Endometrial microvascular endothelial cells (primary cell): ENCODE results near the gene FKBP2. TPM values are rescaled to one million over a fixed set of nuclear protein-coding genes. Genes with fewer than 3 reads are reported as not detected.

Experiments used
- in situ Hi-C: cut with HindIII; loops from 2 replicates; pipeline ENCODE4 v1.10.0; 2017; ENCODE audit warnings: low sequenced_read_pairs, low pct_unique_long_range_greater_than_20kb; ENCODE audit errors: inconsistent ontology term
- total RNA-seq: library from RNA; depleted of rRNA; stranded (reverse); fragments of >200 nt; gene quantifications from one replicate; pipeline ENCODE4 v1.2.3, GENCODE V29; 2015; ENCODE audit errors: inconsistent ontology term

The FKBP2 gene
- 49.9 TPM for total RNA-seq

DNA sequence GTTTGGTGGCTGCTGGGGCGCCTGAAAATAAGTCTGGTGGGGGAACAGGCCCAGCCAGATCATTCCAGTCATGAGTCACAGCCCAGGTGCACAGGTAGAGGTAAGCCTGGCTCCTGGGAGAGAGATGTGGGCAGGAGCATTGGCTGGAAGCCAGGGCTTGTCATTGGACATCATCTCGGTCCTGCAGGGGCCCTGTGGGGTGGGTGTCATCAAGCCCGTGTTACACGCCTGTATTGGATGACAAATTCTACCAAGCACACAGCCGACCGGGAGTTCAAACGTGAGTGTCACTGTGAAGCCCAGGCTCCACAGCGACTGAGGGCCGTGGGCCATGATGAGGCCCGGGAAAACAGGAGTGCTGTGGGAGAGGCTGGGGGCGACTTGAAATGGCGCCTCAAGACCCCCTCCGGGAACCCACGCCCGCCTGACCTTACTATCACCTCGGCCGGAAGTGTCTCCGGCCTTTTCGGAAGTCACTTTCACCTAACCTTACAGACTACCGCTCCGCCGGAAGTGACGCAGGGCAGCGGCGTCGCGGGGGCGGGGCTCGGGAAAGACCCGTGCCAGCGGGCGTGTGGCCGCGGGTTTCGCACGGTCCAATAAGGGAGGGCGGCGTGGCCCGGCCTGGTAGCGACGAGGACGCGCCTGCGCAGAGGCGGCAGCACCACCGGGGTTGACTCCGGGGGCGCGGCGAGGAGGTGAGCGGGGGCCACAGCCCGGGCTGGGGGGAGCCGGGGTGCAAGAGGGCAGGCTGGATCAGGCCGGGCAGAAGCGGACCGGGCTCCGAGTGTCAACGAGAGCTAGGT lies at the start of gene FKBP2:
TSS of gene FKBP2 (plus strand) at position 661 of the 806 bp plus-strand sequence. CDS start 1,293 bp downstream, outside the sequence.
- in situ Hi-C loops: no loop called here

- in situ Hi-C loops: no loop called here
Measured at GRCh38 chr11:64192434-64192833, 48.5 kb upstream of the FKBP2 start.

- in situ Hi-C loops: no loop called here
Measured at GRCh38 chr11:64196626-64197025, 44.3 kb upstream of the FKBP2 start.

GRCh38 chr11:64198511-64198910 lies 42.4 kb upstream of the FKBP2 start:
- in situ Hi-C loops: no loop called here

DNA sequence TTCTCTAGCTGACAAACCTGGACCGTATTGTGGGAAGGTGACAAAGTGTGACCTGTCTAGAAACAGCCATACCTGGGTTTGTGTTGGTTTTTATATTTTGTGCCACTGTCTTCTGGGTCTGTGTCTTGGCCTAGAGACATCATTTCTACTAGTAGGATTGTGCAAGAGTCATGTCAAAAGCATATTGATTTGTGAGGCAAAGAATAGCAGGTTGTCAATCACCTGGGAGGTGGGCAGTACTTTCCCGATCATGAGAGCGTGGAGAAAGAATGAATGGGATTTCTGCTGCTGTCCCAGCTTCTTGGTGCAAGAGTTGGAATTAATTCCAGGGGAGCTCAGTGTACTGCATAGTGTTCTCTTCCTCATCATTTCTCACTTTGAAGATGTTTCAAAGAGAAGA lies 39.4 kb upstream of the FKBP2 start:
- in situ Hi-C loops: loop anchor here (10.0 kb wide), 1 partner anchor 197 kb away; no protein-coding TSS in a partner anchor

DNA sequence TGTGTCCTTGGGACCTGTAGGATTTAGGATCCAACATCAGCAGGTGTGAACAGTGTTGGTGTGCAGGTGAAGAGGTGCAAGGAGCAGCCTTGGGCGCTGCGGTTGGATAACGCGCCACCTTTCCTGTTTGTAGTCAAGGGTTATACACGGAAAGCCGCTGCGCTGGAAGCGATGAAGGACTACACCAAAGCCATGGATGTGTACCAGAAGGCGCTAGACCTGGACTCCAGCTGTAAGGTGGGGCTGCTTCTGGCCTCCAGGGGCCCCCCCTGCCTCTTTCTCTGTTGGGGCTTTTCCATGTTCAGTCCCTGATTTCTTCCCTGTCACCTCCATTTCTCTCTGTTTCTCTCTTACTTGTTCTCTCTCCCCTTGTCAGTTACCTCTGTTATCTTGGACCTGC lies 37.9 kb upstream of the FKBP2 start:
- in situ Hi-C loops: loop anchor here (10.0 kb wide), 1 partner anchor 198 kb away; no protein-coding TSS in a partner anchor

- in situ Hi-C loops: loop anchor here (10.0 kb wide), 1 partner anchor 199 kb away; no protein-coding TSS in a partner anchor
Measured at GRCh38 chr11:64203421-64204079, 37.3 kb upstream of the FKBP2 start.

DNA sequence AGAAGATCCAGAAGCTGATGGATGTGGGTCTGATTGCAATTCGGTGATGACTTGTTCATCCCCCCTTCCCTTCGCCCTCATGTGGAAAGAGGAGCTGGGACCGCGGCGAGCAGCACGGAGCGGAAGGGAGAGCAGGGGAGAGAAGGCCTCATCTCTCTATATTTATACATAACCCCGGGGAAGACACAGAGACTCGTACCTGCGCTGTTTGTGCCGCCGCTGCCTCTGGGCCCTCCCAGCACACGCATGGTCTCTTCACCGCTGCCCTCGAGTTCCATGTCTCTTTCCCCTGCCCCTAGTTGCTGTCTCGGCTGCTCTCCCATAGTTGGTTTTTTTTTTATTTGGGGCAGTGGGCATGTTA lies 36.8 kb upstream of the FKBP2 start:
- in situ Hi-C loops: loop anchor here (10.0 kb wide), 1 partner anchor 199 kb away; no protein-coding TSS in a partner anchor

GRCh38 chr11:64204464-64204989 lies 36.4 kb upstream of the FKBP2 start:
- in situ Hi-C loops: loop anchor here (10.0 kb wide), 1 partner anchor 200 kb away; no protein-coding TSS in a partner anchor

GRCh38 chr11:64206457-64207255 lies 34.2 kb upstream of the FKBP2 start, which contains the start of gene FERMT3:
FERMT3 (plus strand) TSS chr11:64206721; CDS start chr11:64207365, 644 bp downstream.
- in situ Hi-C loops: loop anchor here (10.0 kb wide), 1 partner anchor 202 kb away; no protein-coding TSS in a partner anchor

DNA sequence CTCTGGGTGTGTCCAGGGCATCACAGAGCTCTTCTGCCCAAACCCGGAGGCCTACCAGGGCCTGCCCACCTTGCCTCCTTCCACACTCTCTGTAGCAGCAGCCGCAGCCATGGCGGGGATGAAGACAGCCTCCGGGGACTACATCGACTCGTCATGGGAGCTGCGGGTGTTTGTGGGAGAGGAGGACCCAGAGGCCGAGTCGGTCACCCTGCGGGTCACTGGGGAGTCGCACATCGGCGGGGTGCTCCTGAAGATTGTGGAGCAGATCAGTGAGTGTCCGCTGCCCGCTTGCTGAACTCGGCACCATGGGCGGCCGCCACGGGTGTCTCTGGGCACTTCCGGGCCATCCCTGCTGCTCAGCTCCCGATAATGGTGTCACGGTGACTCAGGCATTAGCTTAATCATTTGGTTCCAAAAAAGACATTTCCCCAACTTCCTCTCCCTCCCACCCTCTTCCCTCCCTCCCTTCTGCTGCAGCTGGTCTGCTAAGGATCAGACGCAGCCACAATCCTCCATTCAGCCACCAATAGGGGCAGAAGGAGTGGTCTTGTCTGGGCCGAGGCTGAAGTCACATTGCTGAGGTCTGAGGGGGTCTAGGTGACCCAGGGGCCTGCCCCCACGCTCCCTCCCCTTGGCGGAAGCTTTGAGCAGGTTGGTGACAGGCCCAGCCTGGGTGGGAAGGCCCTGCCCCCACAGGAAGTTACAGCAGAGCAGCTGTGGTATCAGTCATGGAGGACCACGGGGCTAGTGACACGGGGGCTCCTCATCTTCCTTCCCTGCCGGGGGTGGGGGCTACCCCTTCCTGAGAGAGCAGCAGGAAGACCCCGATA lies 33.4 kb upstream of the FKBP2 start:
- in situ Hi-C loops: loop anchor here (10.0 kb wide), 1 partner anchor 203 kb away; no protein-coding TSS in a partner anchor

DNA sequence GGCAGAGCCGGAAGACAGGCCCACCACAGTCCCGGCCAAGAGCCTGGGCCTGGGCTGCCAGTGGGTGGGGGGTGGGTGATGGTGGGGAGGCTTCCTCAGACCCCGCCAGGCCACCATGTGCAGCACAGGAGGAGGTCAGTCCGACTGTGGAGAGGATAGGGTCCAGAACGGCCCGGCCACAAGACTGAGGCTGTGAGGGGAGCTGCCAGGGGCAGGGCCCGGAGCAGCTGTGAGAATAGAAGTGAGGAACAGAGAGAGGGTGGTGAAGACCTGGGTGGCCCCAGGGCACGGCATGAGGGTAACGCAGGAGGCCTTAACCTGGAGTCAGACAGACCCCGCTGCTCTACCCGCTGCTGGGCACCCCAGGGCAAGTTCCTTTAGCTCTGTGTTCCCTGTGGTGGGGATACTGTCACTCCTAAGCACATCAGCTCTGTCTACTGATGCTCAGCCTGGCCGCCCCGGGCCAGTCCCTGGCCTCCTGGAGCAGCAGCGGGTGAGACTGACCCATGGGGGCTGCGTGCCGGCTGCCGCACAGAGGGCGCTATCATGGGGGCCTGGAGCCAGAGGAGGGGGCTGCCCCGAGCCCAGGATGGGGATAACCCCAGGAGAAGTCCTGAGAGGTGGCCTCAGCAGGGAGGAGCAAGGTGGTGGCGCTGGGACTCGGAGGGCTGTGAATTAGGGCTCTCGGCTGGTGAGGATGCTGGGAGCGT lies 32.7 kb upstream of the FKBP2 start:
- in situ Hi-C loops: loop anchor here (10.0 kb wide), 1 partner anchor 203 kb away; no protein-coding TSS in a partner anchor

DNA sequence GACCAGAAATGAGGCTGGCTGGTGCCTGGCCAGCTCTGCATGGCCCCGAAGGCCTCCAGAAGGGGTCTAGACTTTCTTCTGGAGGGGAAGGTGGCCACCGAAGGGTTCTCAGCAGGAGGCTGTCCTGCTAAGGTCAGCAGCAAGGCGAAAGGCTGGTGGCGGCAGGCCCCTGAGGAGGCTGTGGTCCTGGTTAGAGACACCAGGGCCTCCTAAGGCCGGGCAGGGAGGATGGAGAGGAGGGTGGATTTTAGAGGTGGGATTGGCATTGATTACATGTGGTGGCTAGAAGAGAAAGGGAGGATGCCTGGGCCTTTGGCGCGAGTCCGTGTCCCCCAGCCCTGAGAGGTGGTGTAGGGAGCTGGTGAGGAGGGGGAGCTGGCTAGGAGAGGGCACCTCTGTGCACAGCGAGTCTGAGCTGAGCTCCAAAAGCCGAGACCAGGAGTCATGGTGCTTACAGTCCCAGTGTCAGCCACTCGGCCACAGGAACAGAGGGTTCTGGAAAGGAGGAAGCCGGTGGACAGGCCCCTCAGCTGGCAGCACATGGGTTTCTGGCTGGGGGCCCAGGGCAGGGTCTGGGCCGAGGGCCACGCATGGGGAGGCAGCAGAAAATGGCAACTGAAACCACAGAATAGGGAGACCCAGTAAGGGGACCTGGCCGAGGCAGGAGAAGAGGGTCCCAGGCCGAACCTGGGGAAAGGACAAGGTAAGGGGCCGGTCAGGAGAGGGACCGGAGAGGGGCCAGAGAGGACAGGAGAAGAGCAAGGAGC lies 31.9 kb upstream of the FKBP2 start:
- in situ Hi-C loops: loop anchor here (10.0 kb wide), 1 partner anchor 204 kb away; no protein-coding TSS in a partner anchor

DNA sequence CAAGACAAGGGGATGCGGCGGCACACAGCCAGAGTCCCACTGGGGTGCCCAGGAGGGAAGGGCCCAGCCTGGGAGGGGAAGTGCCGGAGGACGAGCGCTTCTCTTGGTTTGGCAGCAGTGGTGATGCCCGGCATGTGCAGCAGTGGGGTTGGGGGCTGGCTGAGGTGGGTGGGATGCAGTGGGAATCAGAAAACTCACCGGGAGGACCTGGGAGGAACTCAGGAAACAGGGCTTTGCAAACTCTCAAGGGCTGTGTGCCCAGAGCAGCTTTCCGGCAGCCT lies 31.4 kb upstream of the FKBP2 start:
- in situ Hi-C loops: loop anchor here (10.0 kb wide), 1 partner anchor 205 kb away; no protein-coding TSS in a partner anchor

GRCh38 chr11:64210301-64211020 lies 30.4 kb upstream of the FKBP2 start:
- in situ Hi-C loops: no loop called here
